ENCODE measurements around the gene ARAP3.

ARAP3 gene

DNA sequence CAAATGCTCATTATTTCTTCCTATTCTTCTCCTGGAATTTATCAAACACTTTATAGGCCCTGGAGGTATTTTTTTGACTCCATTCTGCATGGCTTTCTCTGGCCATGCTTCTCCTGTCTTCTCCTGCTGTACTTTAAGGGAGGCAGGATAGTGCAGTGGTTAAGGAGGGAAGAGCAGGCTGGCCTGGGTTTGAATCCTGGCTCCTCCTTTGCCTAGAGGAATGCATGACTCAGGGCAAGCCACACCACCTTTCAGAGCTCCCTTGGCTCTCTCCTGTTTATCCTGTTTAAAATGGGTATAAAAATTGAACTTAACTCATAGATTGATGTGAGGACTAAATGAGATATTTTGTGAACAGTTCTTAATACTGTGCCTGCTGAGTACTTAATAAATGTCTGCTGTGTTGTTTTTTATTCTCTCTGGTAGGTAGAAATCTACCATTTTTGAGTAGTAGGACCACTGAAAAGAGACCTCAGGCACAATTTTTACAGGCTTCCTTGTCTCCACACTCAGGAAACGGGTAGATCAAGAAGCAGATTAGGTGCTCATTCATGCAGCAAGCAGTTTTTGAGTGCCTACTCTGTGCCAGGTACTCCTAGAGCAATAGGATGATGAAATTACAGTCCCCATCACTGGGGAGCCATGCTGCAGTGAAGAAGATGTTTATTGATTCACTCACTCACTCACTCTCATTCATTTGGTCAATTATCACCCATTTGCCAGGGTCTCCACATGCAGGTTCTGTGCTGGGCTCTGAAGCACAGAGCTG lies 32.7 kb upstream of the ARAP3 start:
- DNase-seq (ENCODE audit: insufficient read length, low spot score) (no peak), FAIRE-seq (no peak)
- TF ChIP-seq POLR2A (IDR thresholded peaks at IDR 0.05; ENCODE audit: low read depth, low read length) = no peak
- TF ChIP-seq TAF1 (IDR thresholded peaks at IDR 0.05; ENCODE audit: low read depth, low read length) = no peak

DNA sequence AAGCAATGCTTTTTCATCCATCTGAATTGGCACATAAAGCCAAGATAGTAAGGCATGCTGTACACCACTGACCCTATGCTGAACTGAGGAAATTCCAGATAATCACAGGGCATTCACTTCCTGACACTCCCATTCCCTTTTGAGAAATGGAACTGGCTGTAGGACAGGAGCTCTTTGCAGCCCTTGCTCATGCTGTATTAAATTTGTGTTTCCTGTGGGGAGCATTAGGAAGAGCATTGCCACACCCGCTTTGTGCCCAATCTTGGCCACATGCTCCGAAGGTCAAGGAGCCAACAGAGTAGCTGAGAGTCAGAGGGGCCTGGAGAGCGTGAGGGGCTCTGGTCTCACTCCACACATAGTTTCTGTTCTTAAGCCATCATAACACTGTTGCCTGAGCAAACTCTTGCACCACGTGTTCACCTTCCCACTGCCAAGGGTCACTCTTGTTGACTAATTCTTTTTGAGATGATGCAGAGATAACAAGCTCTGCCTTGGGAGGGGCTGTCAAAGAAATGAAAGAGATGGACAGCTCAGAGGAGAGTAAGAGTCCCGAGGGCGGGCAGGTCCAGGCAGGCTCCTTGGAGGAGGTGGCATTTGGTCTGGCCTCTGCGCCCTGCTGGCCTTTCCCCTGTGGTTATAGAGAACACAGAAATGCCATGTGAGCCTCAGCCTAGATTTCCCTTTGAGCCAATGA lies 31.7 kb upstream of the ARAP3 start:
- TF ChIP-seq POLR2A (IDR thresholded peaks at IDR 0.05; ENCODE audit: low read depth, low read length) (no peak), POU2F2 (IDR thresholded peaks at IDR 0.05; ENCODE audit: low read depth, low read length) (no peak), SPI1 (IDR thresholded peaks at IDR 0.05; ENCODE audit: low read depth, low read length) (no peak), POLR2AphosphoS5 (IDR thresholded peaks at IDR 0.05; ENCODE audit: low read depth, low read length) (no peak), PAX5 (IDR thresholded peaks at IDR 0.05; ENCODE audit: insufficient read depth, low read length, severe bottlenecking) (no peak), TAF1 (IDR thresholded peaks at IDR 0.05; ENCODE audit: low read depth, low read length) (no peak)
- DNase-seq (ENCODE audit: insufficient read length, low spot score) (no peak), FAIRE-seq (no peak)

DNA sequence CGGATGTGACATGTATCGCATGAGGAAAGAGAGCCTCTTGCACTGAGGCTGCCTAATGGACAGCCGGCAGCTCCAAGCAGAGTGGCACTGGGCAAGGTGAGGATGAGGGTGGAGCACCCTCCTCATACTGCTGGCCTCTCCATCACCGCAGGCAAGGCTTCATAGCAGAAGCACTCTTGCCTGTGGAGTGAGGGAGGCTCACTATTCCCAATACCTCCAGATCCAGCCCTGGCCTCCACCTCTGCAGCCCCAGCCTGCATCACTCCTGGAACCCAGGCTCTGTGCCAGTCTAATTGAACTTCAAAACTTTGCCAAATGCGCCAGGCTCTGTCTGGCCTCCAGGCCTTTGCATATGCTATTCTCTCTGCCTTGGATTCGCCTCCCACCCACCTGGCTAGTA lies 29.7 kb upstream of the ARAP3 start:
- TF ChIP-seq POU2F2 (IDR thresholded peaks at IDR 0.05; ENCODE audit: low read depth, low read length) (no peak), TAF1 (IDR thresholded peaks at IDR 0.05; ENCODE audit: low read depth, low read length) (no peak), PAX5 (IDR thresholded peaks at IDR 0.05; ENCODE audit: insufficient read depth, low read length, severe bottlenecking) (no peak), SPI1 (IDR thresholded peaks at IDR 0.05; ENCODE audit: low read depth, low read length) (no peak), POLR2AphosphoS5 (IDR thresholded peaks at IDR 0.05; ENCODE audit: low read depth, low read length) (no peak), POLR2A (IDR thresholded peaks at IDR 0.05; ENCODE audit: low read depth, low read length) (no peak)
- FAIRE-seq = no peak
- DNase-seq (ENCODE audit: insufficient read length, low spot score) = no peak

GRCh38 chr5:141709699-141710267 lies 27.8 kb upstream of the ARAP3 start:
- no peak for TF ChIP-seq PAX5 (IDR thresholded peaks at IDR 0.05; ENCODE audit: insufficient read depth, low read length, severe bottlenecking)
- no peak for TF ChIP-seq POLR2AphosphoS5 (IDR thresholded peaks at IDR 0.05; ENCODE audit: low read depth, low read length)
- TF ChIP-seq SPI1 (IDR thresholded peaks at IDR 0.05; ENCODE audit: low read depth, low read length) = no peak
- TF ChIP-seq POU2F2 (IDR thresholded peaks at IDR 0.05; ENCODE audit: low read depth, low read length) = no peak
- no peak for TF ChIP-seq POLR2A (IDR thresholded peaks at IDR 0.05; ENCODE audit: low read depth, low read length)
- no peak for TF ChIP-seq TAF1 (IDR thresholded peaks at IDR 0.05; ENCODE audit: low read depth, low read length)
- no peak for DNase-seq (ENCODE audit: insufficient read length, low spot score)

GRCh38 chr5:141708016-141708415 lies 26.0 kb upstream of the ARAP3 start:
- DNase-seq (ENCODE audit: insufficient read length, low spot score) (no peak), FAIRE-seq (no peak)
- TF ChIP-seq TAF1 (IDR thresholded peaks at IDR 0.05; ENCODE audit: low read depth, low read length) = no peak
- no peak for TF ChIP-seq PAX5 (IDR thresholded peaks at IDR 0.05; ENCODE audit: insufficient read depth, low read length, severe bottlenecking)

More at GRCh38 chr5:141709699-141710267, 27.8 kb upstream of the ARAP3 start:
- FAIRE-seq = no peak

DNA sequence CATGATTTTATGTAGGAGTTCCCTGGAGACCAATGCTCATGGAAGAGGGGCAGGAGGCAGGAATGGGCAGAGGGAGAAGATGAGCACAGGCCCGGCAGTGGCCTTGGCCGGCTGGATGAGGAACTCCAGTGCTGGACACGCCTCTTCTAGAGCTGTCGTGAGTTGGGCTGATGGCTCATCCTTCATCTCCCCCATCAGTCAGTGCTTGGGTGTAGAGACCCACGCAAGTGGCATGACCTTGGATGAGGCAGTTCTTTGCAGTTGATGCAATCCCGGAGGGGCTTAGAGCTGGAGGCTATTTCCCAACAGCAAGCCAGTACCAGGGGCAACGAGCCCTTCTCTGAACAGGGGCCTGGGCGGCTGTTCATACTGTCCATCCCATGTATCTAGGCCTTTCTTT lies 25.5 kb upstream of the ARAP3 start:
- no peak for DNase-seq (ENCODE audit: insufficient read length, low spot score)
- no peak for TF ChIP-seq POLR2AphosphoS5 (IDR thresholded peaks at IDR 0.05; ENCODE audit: low read depth, low read length)
- TF ChIP-seq SPI1 (IDR thresholded peaks at IDR 0.05; ENCODE audit: low read depth, low read length) = no peak
- TF ChIP-seq POLR2A (IDR thresholded peaks at IDR 0.05; ENCODE audit: low read depth, low read length) = no peak
- no peak for TF ChIP-seq TAF1 (IDR thresholded peaks at IDR 0.05; ENCODE audit: low read depth, low read length)
- TF ChIP-seq PAX5 (IDR thresholded peaks at IDR 0.05; ENCODE audit: insufficient read depth, low read length, severe bottlenecking) = no peak
- TF ChIP-seq POU2F2 (IDR thresholded peaks at IDR 0.05; ENCODE audit: low read depth, low read length) = no peak
- no peak for FAIRE-seq

- no peak for TF ChIP-seq SPI1 (IDR thresholded peaks at IDR 0.05; ENCODE audit: low read depth, low read length)
- no peak for TF ChIP-seq POLR2AphosphoS5 (IDR thresholded peaks at IDR 0.05; ENCODE audit: low read depth, low read length)
- no peak for TF ChIP-seq POU2F2 (IDR thresholded peaks at IDR 0.05; ENCODE audit: low read depth, low read length)
- no peak for TF ChIP-seq POLR2A (IDR thresholded peaks at IDR 0.05; ENCODE audit: low read depth, low read length)
- TF ChIP-seq TAF1 (IDR thresholded peaks at IDR 0.05; ENCODE audit: low read depth, low read length) = no peak
- no peak for TF ChIP-seq PAX5 (IDR thresholded peaks at IDR 0.05; ENCODE audit: insufficient read depth, low read length, severe bottlenecking)
These were observed 24.1 kb upstream of the ARAP3 start for GRCh38 chr5:141706121-141706520.

DNA sequence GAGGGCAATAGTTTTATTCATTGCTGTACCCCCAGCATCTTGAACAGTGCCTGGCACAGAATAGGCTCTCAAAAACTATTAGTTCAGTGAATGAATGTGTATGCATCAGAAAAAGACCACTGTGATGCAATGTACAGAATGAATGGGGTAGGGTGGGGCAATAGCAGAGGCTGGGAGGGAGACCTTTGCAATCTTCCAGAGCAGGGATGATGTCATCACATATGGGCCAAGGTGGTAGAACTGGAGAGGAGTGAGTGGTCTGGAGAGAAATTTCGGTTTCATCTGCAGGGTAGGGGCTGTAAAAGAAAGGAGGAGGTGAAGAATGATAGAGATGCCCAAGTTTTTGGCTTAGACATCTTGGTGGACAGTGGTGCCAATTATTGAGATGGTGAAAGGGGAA lies 23.4 kb upstream of the ARAP3 start:
- FAIRE-seq (no peak), DNase-seq (ENCODE audit: insufficient read length, low spot score) (no peak)
- no peak for TF ChIP-seq TAF1 (IDR thresholded peaks at IDR 0.05; ENCODE audit: low read depth, low read length)
- TF ChIP-seq SPI1 (IDR thresholded peaks at IDR 0.05; ENCODE audit: low read depth, low read length) = no peak
- no peak for TF ChIP-seq POU2F2 (IDR thresholded peaks at IDR 0.05; ENCODE audit: low read depth, low read length)
- TF ChIP-seq POLR2AphosphoS5 (IDR thresholded peaks at IDR 0.05; ENCODE audit: low read depth, low read length) = no peak
- no peak for TF ChIP-seq POLR2A (IDR thresholded peaks at IDR 0.05; ENCODE audit: low read depth, low read length)
- no peak for TF ChIP-seq PAX5 (IDR thresholded peaks at IDR 0.05; ENCODE audit: insufficient read depth, low read length, severe bottlenecking)

More at GRCh38 chr5:141706121-141706520, 24.1 kb upstream of the ARAP3 start:
- no peak for DNase-seq (ENCODE audit: insufficient read length, low spot score)
- FAIRE-seq = no peak

DNA sequence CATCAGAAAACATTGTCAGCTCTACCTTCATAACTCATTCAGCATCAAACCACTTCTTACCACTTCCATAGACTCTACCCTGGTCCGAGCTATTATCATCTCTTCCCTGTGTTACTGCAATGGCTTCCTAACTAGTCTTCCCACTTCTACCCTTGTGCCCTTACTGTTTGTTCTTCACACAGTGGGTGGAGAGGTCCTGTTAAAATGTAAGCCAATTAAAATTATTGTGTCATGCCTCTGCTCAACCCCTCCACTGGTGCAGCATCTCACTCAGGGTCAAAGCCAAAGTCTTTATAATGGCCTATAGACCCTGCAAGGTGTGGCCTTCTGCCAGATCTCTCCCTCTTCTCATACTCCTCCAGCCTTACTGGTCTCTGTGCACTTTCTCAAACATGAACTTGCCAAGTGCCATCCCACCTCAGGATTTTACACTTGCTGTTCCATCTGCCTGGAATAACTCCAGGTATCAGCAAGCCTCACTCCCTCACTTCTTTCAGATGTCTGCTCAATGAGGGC lies 22.8 kb upstream of the ARAP3 start:
- no peak for TF ChIP-seq PAX5 (IDR thresholded peaks at IDR 0.05; ENCODE audit: insufficient read depth, low read length, severe bottlenecking)
- no peak for TF ChIP-seq TAF1 (IDR thresholded peaks at IDR 0.05; ENCODE audit: low read depth, low read length)
- no peak for TF ChIP-seq POLR2AphosphoS5 (IDR thresholded peaks at IDR 0.05; ENCODE audit: low read depth, low read length)
- TF ChIP-seq POLR2A (IDR thresholded peaks at IDR 0.05; ENCODE audit: low read depth, low read length) = no peak
- TF ChIP-seq SPI1 (IDR thresholded peaks at IDR 0.05; ENCODE audit: low read depth, low read length) = no peak
- TF ChIP-seq POU2F2 (IDR thresholded peaks at IDR 0.05; ENCODE audit: low read depth, low read length) = no peak
- DNase-seq (ENCODE audit: insufficient read length, low spot score) = no peak

More for the DNA sequence above, 22.8 kb upstream of the ARAP3 start:
- FAIRE-seq = peak; percentile 33
